SK-N-SH treated with all-trans-retinoic acid at 6 μM for 48 hours (cell line): Measurements from ENCODE around the gene TLCD2.

Experiments used
- ARNTL ChIP-seq: fragments of 450-650 bp; formaldehyde crosslinking; IDR thresholded peaks from 2 replicates; pipeline ENCODE4 v1.5.0; 2020; ENCODE audit warnings: low read depth, mild to moderate bottlenecking, moderate library complexity, borderline replicate concordance
- BACH2 ChIP-seq: fragments of 250-450 bp; sonication (Bioruptor Pico); IDR thresholded peaks from 2 replicates; pipeline ENCODE4 v1.9.0; 2021; ENCODE audit warnings: mild to moderate bottlenecking, borderline replicate concordance
- ESRRG ChIP-seq: fragments of 250-450 bp; sonication (Bioruptor Pico); IDR thresholded peaks from 2 replicates; pipeline ENCODE4 v1.6.1; 2021; ENCODE audit warnings: mild to moderate bottlenecking
- ISL1 ChIP-seq: fragments of 250-450 bp; sonication (Bioruptor Pico); IDR thresholded peaks from 2 replicates; pipeline ENCODE4 v2.1.2; 2022; ENCODE audit warnings: mild to moderate bottlenecking, moderate library complexity
- PPARA ChIP-seq: fragments of 250-450 bp; sonication (Bioruptor Pico); IDR thresholded peaks from 2 replicates; pipeline ENCODE4 v1.5.0; 2020; ENCODE audit warnings: mild to moderate bottlenecking, borderline replicate concordance
- RARB ChIP-seq: fragments of 250-450 bp; sonication (Bioruptor Pico); IDR thresholded peaks from 2 replicates; pipeline ENCODE4 v1.8.0; 2021; ENCODE audit warnings: mild to moderate bottlenecking, moderate library complexity
- SNAI2 ChIP-seq: fragments of 250-450 bp; sonication (Bioruptor Pico); IDR thresholded peaks from 2 replicates; pipeline ENCODE4 v1.5.0; 2020; ENCODE audit warnings: mild to moderate bottlenecking, moderate library complexity
- ZFP3 ChIP-seq: fragments of 250-450 bp; sonication (Bioruptor Pico); IDR thresholded peaks from 2 replicates; pipeline ENCODE4 v1.5.0; 2020; ENCODE audit warnings: mild to moderate bottlenecking, moderate library complexity
- ZFP30 ChIP-seq: fragments of 450-650 bp; formaldehyde crosslinking; IDR thresholded peaks from 2 replicates; pipeline ENCODE4 v1.5.0; 2022; ENCODE audit warnings: mild to moderate bottlenecking, moderate library complexity
- TF ChIP-seq, protein P1 (sequence below): fragments of 250-450 bp; sonication (Bioruptor Pico); IDR thresholded peaks from 2 replicates; pipeline ENCODE4 v1.8.0; 2020; ENCODE audit warnings: mild to moderate bottlenecking, moderate library complexity, borderline replicate concordance
- TF ChIP-seq, protein P2 (sequence below): fragments of 250-450 bp; sonication (Bioruptor Pico); IDR thresholded peaks from 2 replicates; pipeline ENCODE4 v1.8.0; 2021; ENCODE audit warnings: low read depth, mild to moderate bottlenecking, moderate library complexity, borderline replicate concordance
- TF ChIP-seq, protein P3 (sequence below): fragments of 250-450 bp; sonication (Bioruptor Pico); IDR thresholded peaks from 2 replicates; pipeline ENCODE4 v1.5.1; 2020; ENCODE audit warnings: low read depth, mild to moderate bottlenecking, moderate library complexity
- TF ChIP-seq, protein P4 (sequence below): fragments of 250-450 bp; sonication (Bioruptor Pico); IDR thresholded peaks from 2 replicates; pipeline ENCODE4 v1.5.0; 2020; ENCODE audit warnings: mild to moderate bottlenecking, moderate library complexity

DNA sequence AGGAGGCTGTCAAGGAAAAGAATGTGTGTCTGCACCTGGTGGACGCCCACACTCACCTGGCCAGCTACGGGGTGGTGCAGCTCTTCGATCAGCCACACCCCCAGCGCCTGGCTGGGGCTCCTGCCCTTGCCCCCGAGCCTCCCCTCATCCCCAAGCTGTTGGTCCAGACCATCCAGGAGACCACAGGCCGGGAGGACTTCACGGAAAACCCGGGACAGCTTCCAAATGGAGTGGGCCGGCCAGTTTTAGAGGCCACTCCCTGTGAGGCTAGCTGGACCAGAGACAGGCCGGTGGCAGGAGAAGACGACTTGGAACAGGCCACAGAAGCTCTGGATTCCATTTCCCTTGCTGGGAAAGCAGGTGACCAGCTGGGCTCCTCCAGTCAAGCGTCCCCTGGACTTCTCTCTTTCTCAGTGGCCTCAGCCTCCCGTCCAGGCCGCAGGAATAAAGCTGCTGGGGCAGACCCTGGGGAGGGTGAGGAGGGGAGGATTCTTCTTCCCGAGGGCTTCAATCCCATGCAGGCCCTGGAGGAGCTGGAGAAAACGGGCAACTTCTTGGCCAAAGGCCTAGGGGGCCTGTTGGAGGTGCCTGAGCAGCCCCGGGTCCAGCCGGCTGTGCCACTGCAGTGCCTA lies 16.6 kb upstream of the TLCD2 start:
- TF ChIP-seq ZFP30 (CRISPR knock-in tag) (no peak), PPARA (CRISPR knock-in tag) (no peak), ARNTL (no peak), ZFP3 (CRISPR knock-in tag) (no peak), ESRRG (CRISPR knock-in tag) (no peak), ISL1 (CRISPR knock-in tag) (no peak), BACH2 (CRISPR knock-in tag) (no peak), SNAI2 (CRISPR knock-in tag) (no peak), RARB (CRISPR knock-in tag) (no peak)
- TF ChIP-seq, protein P1, sequence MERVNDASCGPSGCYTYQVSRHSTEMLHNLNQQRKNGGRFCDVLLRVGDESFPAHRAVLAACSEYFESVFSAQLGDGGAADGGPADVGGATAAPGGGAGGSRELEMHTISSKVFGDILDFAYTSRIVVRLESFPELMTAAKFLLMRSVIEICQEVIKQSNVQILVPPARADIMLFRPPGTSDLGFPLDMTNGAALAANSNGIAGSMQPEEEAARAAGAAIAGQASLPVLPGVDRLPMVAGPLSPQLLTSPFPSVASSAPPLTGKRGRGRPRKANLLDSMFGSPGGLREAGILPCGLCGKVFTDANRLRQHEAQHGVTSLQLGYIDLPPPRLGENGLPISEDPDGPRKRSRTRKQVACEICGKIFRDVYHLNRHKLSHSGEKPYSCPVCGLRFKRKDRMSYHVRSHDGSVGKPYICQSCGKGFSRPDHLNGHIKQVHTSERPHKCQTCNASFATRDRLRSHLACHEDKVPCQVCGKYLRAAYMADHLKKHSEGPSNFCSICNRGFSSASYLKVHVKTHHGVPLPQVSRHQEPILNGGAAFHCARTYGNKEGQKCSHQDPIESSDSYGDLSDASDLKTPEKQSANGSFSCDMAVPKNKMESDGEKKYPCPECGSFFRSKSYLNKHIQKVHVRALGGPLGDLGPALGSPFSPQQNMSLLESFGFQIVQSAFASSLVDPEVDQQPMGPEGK (CRISPR knock-in tag): no peak
- TF ChIP-seq, protein P2, sequence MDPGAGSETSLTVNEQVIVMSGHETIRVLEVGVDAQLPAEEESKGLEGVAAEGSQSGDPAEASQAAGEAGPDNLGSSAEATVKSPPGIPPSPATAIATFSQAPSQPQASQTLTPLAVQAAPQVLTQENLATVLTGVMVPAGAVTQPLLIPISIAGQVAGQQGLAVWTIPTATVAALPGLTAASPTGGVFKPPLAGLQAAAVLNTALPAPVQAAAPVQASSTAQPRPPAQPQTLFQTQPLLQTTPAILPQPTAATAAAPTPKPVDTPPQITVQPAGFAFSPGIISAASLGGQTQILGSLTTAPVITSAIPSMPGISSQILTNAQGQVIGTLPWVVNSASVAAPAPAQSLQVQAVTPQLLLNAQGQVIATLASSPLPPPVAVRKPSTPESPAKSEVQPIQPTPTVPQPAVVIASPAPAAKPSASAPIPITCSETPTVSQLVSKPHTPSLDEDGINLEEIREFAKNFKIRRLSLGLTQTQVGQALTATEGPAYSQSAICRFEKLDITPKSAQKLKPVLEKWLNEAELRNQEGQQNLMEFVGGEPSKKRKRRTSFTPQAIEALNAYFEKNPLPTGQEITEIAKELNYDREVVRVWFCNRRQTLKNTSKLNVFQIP (CRISPR knock-in tag): no peak
- TF ChIP-seq, protein P3, sequence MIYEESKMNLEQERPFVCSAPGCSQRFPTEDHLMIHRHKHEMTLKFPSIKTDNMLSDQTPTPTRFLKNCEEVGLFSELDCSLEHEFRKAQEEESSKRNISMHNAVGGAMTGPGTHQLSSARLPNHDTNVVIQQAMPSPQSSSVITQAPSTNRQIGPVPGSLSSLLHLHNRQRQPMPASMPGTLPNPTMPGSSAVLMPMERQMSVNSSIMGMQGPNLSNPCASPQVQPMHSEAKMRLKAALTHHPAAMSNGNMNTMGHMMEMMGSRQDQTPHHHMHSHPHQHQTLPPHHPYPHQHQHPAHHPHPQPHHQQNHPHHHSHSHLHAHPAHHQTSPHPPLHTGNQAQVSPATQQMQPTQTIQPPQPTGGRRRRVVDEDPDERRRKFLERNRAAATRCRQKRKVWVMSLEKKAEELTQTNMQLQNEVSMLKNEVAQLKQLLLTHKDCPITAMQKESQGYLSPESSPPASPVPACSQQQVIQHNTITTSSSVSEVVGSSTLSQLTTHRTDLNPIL: no peak
- TF ChIP-seq, protein P4, sequence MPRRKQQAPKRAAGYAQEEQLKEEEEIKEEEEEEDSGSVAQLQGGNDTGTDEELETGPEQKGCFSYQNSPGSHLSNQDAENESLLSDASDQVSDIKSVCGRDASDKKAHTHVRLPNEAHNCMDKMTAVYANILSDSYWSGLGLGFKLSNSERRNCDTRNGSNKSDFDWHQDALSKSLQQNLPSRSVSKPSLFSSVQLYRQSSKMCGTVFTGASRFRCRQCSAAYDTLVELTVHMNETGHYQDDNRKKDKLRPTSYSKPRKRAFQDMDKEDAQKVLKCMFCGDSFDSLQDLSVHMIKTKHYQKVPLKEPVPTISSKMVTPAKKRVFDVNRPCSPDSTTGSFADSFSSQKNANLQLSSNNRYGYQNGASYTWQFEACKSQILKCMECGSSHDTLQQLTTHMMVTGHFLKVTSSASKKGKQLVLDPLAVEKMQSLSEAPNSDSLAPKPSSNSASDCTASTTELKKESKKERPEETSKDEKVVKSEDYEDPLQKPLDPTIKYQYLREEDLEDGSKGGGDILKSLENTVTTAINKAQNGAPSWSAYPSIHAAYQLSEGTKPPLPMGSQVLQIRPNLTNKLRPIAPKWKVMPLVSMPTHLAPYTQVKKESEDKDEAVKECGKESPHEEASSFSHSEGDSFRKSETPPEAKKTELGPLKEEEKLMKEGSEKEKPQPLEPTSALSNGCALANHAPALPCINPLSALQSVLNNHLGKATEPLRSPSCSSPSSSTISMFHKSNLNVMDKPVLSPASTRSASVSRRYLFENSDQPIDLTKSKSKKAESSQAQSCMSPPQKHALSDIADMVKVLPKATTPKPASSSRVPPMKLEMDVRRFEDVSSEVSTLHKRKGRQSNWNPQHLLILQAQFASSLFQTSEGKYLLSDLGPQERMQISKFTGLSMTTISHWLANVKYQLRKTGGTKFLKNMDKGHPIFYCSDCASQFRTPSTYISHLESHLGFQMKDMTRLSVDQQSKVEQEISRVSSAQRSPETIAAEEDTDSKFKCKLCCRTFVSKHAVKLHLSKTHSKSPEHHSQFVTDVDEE (CRISPR knock-in tag): no peak
